ENCODE data around the gene KIF4B.

- TF ChIP-seq CTCF (IDR thresholded peaks at IDR 0.05; ENCODE audit: low read depth, low read length) = no peak
- TF ChIP-seq EZH2phosphoT487 (IDR thresholded peaks at IDR 0.05; ENCODE audit: low read depth) = no peak
Observed at GRCh38 chr5:155057626-155058025, 44.1 kb downstream of the KIF4B start.

Measured in OCI-LY3 (cell line).